Measurements from ENCODE around the gene MRTO4.

The MRTO4 gene

GRCh38 chr1:19209990-19210771 lies 41.4 kb upstream of the MRTO4 start, which contains the start of gene UBR4 (continued):
- TF ChIP-seq ZNF292 (tag by site-specific recombination; IDR thresholded peaks at IDR 0.05; ENCODE audit: borderline replicate concordance, low read depth), result no peak
- TF ChIP-seq ZNF157 (tag by site-specific recombination; IDR thresholded peaks at IDR 0.05), result 0 out of 2 replicates have a peak, but pooled peaks have one; percentile 19
- TF ChIP-seq ZNF654 (tag by site-specific recombination; IDR thresholded peaks at IDR 0.05; ENCODE audit: low read depth), result no peak
- no peak for TF ChIP-seq ZNF623 (tag by site-specific recombination; IDR thresholded peaks at IDR 0.05)
- TF ChIP-seq ZNF391 (tag by site-specific recombination; IDR thresholded peaks at IDR 0.05; ENCODE audit: borderline replicate concordance, low read depth), result 0 out of 2 replicates have a peak, but pooled peaks have one; percentile 66
- no peak for TF ChIP-seq ZNF521 (tag by site-specific recombination; IDR thresholded peaks at IDR 0.05)
- peak; percentile 94 for TF ChIP-seq ZNF610 (tag by site-specific recombination; IDR thresholded peaks at IDR 0.05; ENCODE audit: borderline replicate concordance)
- peak; percentile 63 for TF ChIP-seq ZBTB6 (tag by site-specific recombination; IDR thresholded peaks at IDR 0.05)
- peak; percentile 97 for TF ChIP-seq BCL11B (tag by site-specific recombination; IDR thresholded peaks at IDR 0.05; ENCODE audit: low read depth)
- TF ChIP-seq ZNF558 (tag by site-specific recombination; IDR thresholded peaks at IDR 0.05), result no peak
- TF ChIP-seq ZBTB8A (tag by site-specific recombination; IDR thresholded peaks at IDR 0.05), result peak; percentile 62; the same call in 1 of the 2 replicates
- TF ChIP-seq ZNF302 (tag by site-specific recombination; IDR thresholded peaks at IDR 0.05; ENCODE audit: low read depth), result peak; percentile 85
- TF ChIP-seq KLF7 (tag by site-specific recombination; IDR thresholded peaks at IDR 0.05; ENCODE audit: borderline replicate concordance), result peak; percentile 66; the same call in 1 of the 2 replicates
- no peak for TF ChIP-seq ZNF148 (tag by site-specific recombination; IDR thresholded peaks at IDR 0.05; ENCODE audit: borderline replicate concordance)
- TF ChIP-seq ZNF518A (tag by site-specific recombination; conservative IDR thresholded peaks at IDR 0.05; ENCODE audit: low read depth), result peak; percentile 53; the same call in 1 of the 2 replicates
- no peak; the same call in none of the 2 replicates for TF ChIP-seq ZBTB7A (tag by site-specific recombination; IDR thresholded peaks at IDR 0.05; ENCODE audit: low read depth)
- TF ChIP-seq ZNF202 (tag by site-specific recombination; IDR thresholded peaks at IDR 0.05; ENCODE audit: borderline replicate concordance), result no peak
- TF ChIP-seq ZBTB21 (tag by site-specific recombination; IDR thresholded peaks at IDR 0.05), result peak; percentile 99
- TF ChIP-seq ZXDB (tag by site-specific recombination; IDR thresholded peaks at IDR 0.05), result peak; percentile 88
- peak; percentile 94 for TF ChIP-seq ZIC2 (tag by site-specific recombination; IDR thresholded peaks at IDR 0.05)
- TF ChIP-seq ZNF169 (tag by site-specific recombination; IDR thresholded peaks at IDR 0.05), result no peak
- TF ChIP-seq ZNF664 (tag by site-specific recombination; IDR thresholded peaks at IDR 0.05), result 0 out of 2 replicates have a peak, but pooled peaks have one; percentile 0
- peak; percentile 11; the same call in 1 of the 2 replicates for TF ChIP-seq PRDM4 (tag by site-specific recombination; IDR thresholded peaks at IDR 0.05)
- no peak for TF ChIP-seq ZSCAN16 (tag by site-specific recombination; IDR thresholded peaks at IDR 0.05)
- peak; percentile 85; the same call in 1 of the 2 replicates for TF ChIP-seq BCL11A (tag by site-specific recombination; IDR thresholded peaks at IDR 0.05; ENCODE audit: low read depth)
- TF ChIP-seq ZNF416 (tag by site-specific recombination; IDR thresholded peaks at IDR 0.05), result no peak
- no peak for TF ChIP-seq ZNF529 (tag by site-specific recombination; IDR thresholded peaks at IDR 0.05; ENCODE audit: insufficient replicate concordance)
- TF ChIP-seq ZNF747 (tag by site-specific recombination; IDR thresholded peaks at IDR 0.05), result no peak
- TF ChIP-seq ZBTB48 (tag by site-specific recombination; IDR thresholded peaks at IDR 0.05), result no peak; the same call in 1 of the 2 replicates

Data from HEK293 (cell line).